OCI-LY3 (cell line): ENCODE measurements around the gene OR2H1.

Source experiments
- EZH2phosphoT487 ChIP-seq: fragments of 200-600 bp; shearing (Covaris generic); IDR thresholded peaks from 2 replicates; pipeline ENCODE4 v1.6.1; 2018; ENCODE audit warnings: antibody characterized with exemption, mixed run types, low read depth
- TF ChIP-seq, protein P1 (sequence below): fragments of 200-600, 300-600 bp; sonication (generic); IDR thresholded peaks from 2 replicates; pipeline ENCODE4 v1.5.1; 2014; ENCODE audit warnings: antibody characterized with exemption, low read length, low read depth

DNA sequence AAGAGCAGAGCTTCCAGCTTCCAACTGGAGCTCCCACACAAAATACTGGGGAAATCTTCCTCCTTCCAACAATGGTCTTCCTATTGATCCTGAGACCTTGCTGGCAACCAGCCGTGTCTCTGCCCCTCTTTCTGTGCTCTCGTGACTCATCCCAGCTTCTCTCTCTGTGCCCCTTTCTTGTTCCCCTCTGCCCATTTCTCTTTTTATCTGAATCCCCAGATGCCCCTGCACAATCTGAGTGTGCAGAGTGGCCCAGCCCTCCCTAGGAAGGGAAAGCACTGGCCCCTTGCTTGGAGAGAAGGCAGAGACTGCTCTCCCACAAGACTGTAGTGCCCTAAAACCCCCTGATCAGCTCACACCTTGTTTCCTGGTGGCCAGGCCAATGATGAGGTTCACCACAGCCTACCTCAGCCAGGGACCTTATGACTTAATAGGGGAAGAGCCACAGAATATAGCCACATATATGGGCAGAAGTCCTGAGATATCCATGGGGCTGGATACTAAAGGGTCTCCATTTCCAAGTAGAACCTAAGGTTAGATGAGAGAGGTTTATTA lies 53.9 kb downstream of the OR2H1 start:
- TF ChIP-seq, protein P1, sequence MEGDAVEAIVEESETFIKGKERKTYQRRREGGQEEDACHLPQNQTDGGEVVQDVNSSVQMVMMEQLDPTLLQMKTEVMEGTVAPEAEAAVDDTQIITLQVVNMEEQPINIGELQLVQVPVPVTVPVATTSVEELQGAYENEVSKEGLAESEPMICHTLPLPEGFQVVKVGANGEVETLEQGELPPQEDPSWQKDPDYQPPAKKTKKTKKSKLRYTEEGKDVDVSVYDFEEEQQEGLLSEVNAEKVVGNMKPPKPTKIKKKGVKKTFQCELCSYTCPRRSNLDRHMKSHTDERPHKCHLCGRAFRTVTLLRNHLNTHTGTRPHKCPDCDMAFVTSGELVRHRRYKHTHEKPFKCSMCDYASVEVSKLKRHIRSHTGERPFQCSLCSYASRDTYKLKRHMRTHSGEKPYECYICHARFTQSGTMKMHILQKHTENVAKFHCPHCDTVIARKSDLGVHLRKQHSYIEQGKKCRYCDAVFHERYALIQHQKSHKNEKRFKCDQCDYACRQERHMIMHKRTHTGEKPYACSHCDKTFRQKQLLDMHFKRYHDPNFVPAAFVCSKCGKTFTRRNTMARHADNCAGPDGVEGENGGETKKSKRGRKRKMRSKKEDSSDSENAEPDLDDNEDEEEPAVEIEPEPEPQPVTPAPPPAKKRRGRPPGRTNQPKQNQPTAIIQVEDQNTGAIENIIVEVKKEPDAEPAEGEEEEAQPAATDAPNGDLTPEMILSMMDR = no peak
- TF ChIP-seq EZH2phosphoT487 = no peak
